Measurements from ENCODE around the gene DPYSL5. TPM values are rescaled to one million over a fixed set of nuclear protein-coding genes. Genes with fewer than 3 reads are reported as not detected.

DPYSL5 gene
- total RNA-seq, 1 donor: not detected

- H3K4me3 ChIP-seq (ENCODE audit: low read depth, low read length): no peak overlapping the region
- DNase-seq (ENCODE audit: low read depth): no peak
- TF ChIP-seq CTCF (IDR thresholded peaks at IDR 0.05; ENCODE audit: insufficient read depth, low read depth, low read length): no peak
These were observed 36.0 kb downstream of the DPYSL5 start for GRCh38 chr2:26883956-26884355.

GRCh38 chr2:26884486-26884885 lies 36.6 kb downstream of the DPYSL5 start:
- TF ChIP-seq CTCF (IDR thresholded peaks at IDR 0.05; ENCODE audit: insufficient read depth, low read depth, low read length): no peak
- DNase-seq (ENCODE audit: low read depth): no peak
- H3K4me3 ChIP-seq (ENCODE audit: low read depth, low read length): no peak overlapping the region

GRCh38 chr2:26885651-26886329 lies 37.9 kb downstream of the DPYSL5 start:
- H3K4me3 ChIP-seq (ENCODE audit: low read depth, low read length): no peak overlapping the region
- no peak for DNase-seq (ENCODE audit: low read depth)
- TF ChIP-seq CTCF (IDR thresholded peaks at IDR 0.05; ENCODE audit: insufficient read depth, low read depth, low read length): no peak

GRCh38 chr2:26886736-26887135 lies 38.8 kb downstream of the DPYSL5 start:
- no peak for DNase-seq (ENCODE audit: low read depth)
- no peak overlapping the region for H3K4me3 ChIP-seq (ENCODE audit: low read depth, low read length)
- no peak for TF ChIP-seq CTCF (IDR thresholded peaks at IDR 0.05; ENCODE audit: insufficient read depth, low read depth, low read length)

- TF ChIP-seq CTCF (IDR thresholded peaks at IDR 0.05; ENCODE audit: insufficient read depth, low read depth, low read length): no peak
- no peak overlapping the region for H3K4me3 ChIP-seq (ENCODE audit: low read depth, low read length)
- DNase-seq (ENCODE audit: low read depth): no peak
These were observed 39.2 kb downstream of the DPYSL5 start for GRCh38 chr2:26887151-26887550.

- DNase-seq (ENCODE audit: low read depth): no peak
- TF ChIP-seq CTCF (IDR thresholded peaks at IDR 0.05; ENCODE audit: insufficient read depth, low read depth, low read length): no peak
- H3K4me3 ChIP-seq (ENCODE audit: low read depth, low read length): no peak overlapping the region
These were observed 41.9 kb downstream of the DPYSL5 start for GRCh38 chr2:26889796-26890195.

Data from fibroblast of villous mesenchyme (primary cell).